Liver (tissue), 4 donors: ENCODE measurements around the gene WFDC12. TPM values are rescaled to one million over a fixed set of nuclear protein-coding genes. Genes with fewer than 3 reads are reported as not detected.

Experiments
- polyA plus RNA-seq, 2 donors: library from polyadenylated mRNA; stranded (reverse) in 1 of 2; unstranded in 1 of 2; fragments of 200-250 nt in 1 of 2; fragments of >200 nt in 1 of 2; fragmentation: Nextera tagmentation in 1 of 2; extraction: Ambion mirVana in 1 of 2; gene quantifications; one replicate each; pipeline versions ENCODE4 v1.2.1 to v1.2.3, GENCODE V29; 2013 to 2015
- total RNA-seq, 2 donors: library from RNA; depleted of rRNA; stranded (reverse); fragments of >200 nt; gene quantifications; one replicate each; pipeline ENCODE4 v1.2.3, GENCODE V29; 2014
- donor health status: healthy.
- donor health status: healthy.
- donor health status: healthy.

WFDC12 gene
- total and polyA plus RNA-seq, 4 donors: not detected

Other genes with a start within 250 kb of the WFDC12 start
- gene YWHAB, start 238.8 kb downstream of the WFDC12 start, total RNA-seq: 10 to 100 TPM; 42.4 to 44.3 TPM
- 10 to 100 TPM; 41.6 to 86.5 TPM for gene YWHAB, start 238.8 kb downstream of the WFDC12 start, polyA plus RNA-seq
- 10 to 100 TPM in 1 of 2 donors, 1 to 10 TPM in 1; 4.7 to 21.0 TPM for gene PABPC1L, start 214.4 kb downstream of the WFDC12 start, total RNA-seq
- 10 to 100 TPM; 10.6 to 11.3 TPM for gene PABPC1L, start 214.4 kb downstream of the WFDC12 start, polyA plus RNA-seq
- gene TOMM34, start 164.1 kb downstream of the WFDC12 start, total RNA-seq: 1 to 10 TPM; 4.4 to 5.6 TPM
- 10 to 100 TPM in 1 of 2 donors, 1 to 10 TPM in 1; 10.0 to 12.1 TPM for gene TOMM34, start 164.1 kb downstream of the WFDC12 start, polyA plus RNA-seq
- 10 to 100 TPM; 16.7 to 20.8 TPM for gene STK4, start 158.0 kb downstream of the WFDC12 start, total RNA-seq
- gene STK4, start 158.0 kb downstream of the WFDC12 start, polyA plus RNA-seq: 10 to 100 TPM in 1 of 2 donors, 1 to 10 TPM in 1; 3.7 to 11.1 TPM
- gene KCNS1, start 23.3 kb downstream of the WFDC12 start, total RNA-seq: under 1 TPM in 1 of 2 donors, not detected in 1; 0.09 TPM
- gene KCNS1, start 23.3 kb downstream of the WFDC12 start, polyA plus RNA-seq: under 1 TPM in 1 of 2 donors, not detected in 1; 0.02 TPM
- not detected for gene WFDC5, start 9.3 kb downstream of the WFDC12 start, total RNA-seq
- gene WFDC5, start 9.3 kb downstream of the WFDC12 start, polyA plus RNA-seq: not detected
- gene PI3, start 50.4 kb upstream of the WFDC12 start, total RNA-seq: not detected
- gene PI3, start 50.4 kb upstream of the WFDC12 start, polyA plus RNA-seq: not detected
- gene SEMG1, start 82.6 kb upstream of the WFDC12 start, total RNA-seq: not detected
- gene SEMG1, start 82.6 kb upstream of the WFDC12 start, polyA plus RNA-seq: not detected
- gene SEMG2, start 96.9 kb upstream of the WFDC12 start, total RNA-seq: not detected
- gene SEMG2, start 96.9 kb upstream of the WFDC12 start, polyA plus RNA-seq: not detected
- 10 to 100 TPM in 1 of 2 donors, 1 to 10 TPM in 1; 1.9 to 60.1 TPM for gene SLPI, start 130.1 kb upstream of the WFDC12 start, total RNA-seq
- 100 to 1,000 TPM; 128 to 308 TPM for gene SLPI, start 130.1 kb upstream of the WFDC12 start, polyA plus RNA-seq
- not detected for gene RBPJL, start 182.4 kb upstream of the WFDC12 start, total RNA-seq
- not detected for gene RBPJL, start 182.4 kb upstream of the WFDC12 start, polyA plus RNA-seq
- gene MATN4, start 183.8 kb upstream of the WFDC12 start, total RNA-seq: not detected
- under 1 TPM in 1 of 2 donors, not detected in 1; 0.05 TPM for gene MATN4, start 183.8 kb upstream of the WFDC12 start, polyA plus RNA-seq
- gene SDC4, start 224.0 kb upstream of the WFDC12 start, total RNA-seq: 100 to 1,000 TPM in 1 of 2 donors, 10 to 100 TPM in 1; 54.4 to 147 TPM
- gene SDC4, start 224.0 kb upstream of the WFDC12 start, polyA plus RNA-seq: 10 to 100 TPM; 80.6 to 86.5 TPM
- gene SYS1, start 238.7 kb upstream of the WFDC12 start, total RNA-seq: 10 to 100 TPM; 15.0 to 29.0 TPM
- gene SYS1, start 238.7 kb upstream of the WFDC12 start, polyA plus RNA-seq: 10 to 100 TPM; 27.2 to 37.8 TPM